Colonic mucosa (tissue), 4 donors: ENCODE data around the gene ARCN1. TPM values are rescaled to one million over a fixed set of nuclear protein-coding genes. Genes with fewer than 3 reads are reported as not detected.

Experiments used
- DNase-seq: peaks from one replicate; pipeline ENCODE4 v3.0.0-alpha.2; 2020
- H3K27ac ChIP-seq: fragments of 200-600 bp; one replicate; pipeline ENCODE4 v1.8.0; 2021
- H3K27me3 ChIP-seq: fragments of 200-600 bp; one replicate; pipeline ENCODE4 v1.8.0; 2021
- H3K36me3 ChIP-seq: fragments of 200-600 bp; one replicate; pipeline ENCODE4 v1.8.0; 2021
- H3K4me1 ChIP-seq: fragments of 200-600 bp; one replicate; pipeline ENCODE4 v1.8.0; 2021; ENCODE audit warnings: mild to moderate bottlenecking
- H3K4me3 ChIP-seq: fragments of 200-600 bp; one replicate; pipeline ENCODE4 v1.8.0; 2021
- H3K9ac ChIP-seq, 2 donors: one replicate each; pipeline ENCODE4 v1.7.0; 2013; ENCODE audit warnings: control low read depth in 2 of 2, low read depth in 2 of 2, low read length in 2 of 2
- H3K9me3 ChIP-seq: fragments of 200-600 bp; one replicate; pipeline ENCODE4 v1.8.0; 2021
- intact Hi-C: fragments of 100-400 bp; cut with DNase I; formaldehyde crosslinking; loops from one replicate; pipeline ENCODE4 v1.14.1; 2022
- total RNA-seq, 2 donors: library from RNA; stranded (reverse); fragmentation: NEBNext Ultra II Directional in 1 of 2; extraction: Animal tissue kit (Norgen Biotek cat#: 25700) in 1 of 2; gene quantifications; one replicate each; pipeline ENCODE4 v1.2.1, GENCODE V29; 2021
- TF ChIP-seq, protein P1 (sequence below): fragments of 200-600 bp; IDR thresholded peaks from one replicate; pipeline ENCODE4 v1.8.0; 2022; ENCODE audit warnings: antibody characterized with exemption, mild to moderate bottlenecking
- donor health status: healthy.
- donor health status: DM: no; HTN: no; CAD: no.
- donor health status: DM: no; HTN: no; CAD: no.

The ARCN1 gene
- total RNA-seq, 2 donors from 2014 or later: 151 to 171 TPM

DNA sequence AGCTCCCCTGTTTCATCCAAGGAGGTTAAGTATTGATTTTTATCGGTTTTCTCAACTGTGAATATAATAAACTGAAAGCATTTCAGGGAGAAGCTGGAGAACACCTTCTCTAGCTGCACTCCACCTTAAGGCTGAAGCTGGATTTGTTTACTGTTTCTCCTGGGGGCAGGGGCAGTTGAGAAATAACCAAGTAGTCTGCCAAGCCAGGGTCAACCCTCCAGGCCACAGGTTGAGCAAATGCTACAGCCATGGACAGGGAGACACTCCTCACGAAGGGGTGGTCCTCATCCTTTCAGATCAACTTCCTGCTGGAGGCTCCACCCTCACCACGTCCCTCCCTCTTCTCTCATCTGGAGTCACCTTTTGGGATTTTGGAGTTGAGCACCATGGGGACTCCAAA is 45.1 kb upstream of the ARCN1 start, which contains the start of gene TTC36:
TTC36 (plus strand) TSS at position 366 of the 400 bp plus-strand sequence; CDS start at position 387, 21 bp downstream.
- no peak for DNase-seq
- no peaks in the 10 kb centered on the region for H3K27me3 ChIP-seq
- intact Hi-C loops: no loop called here
- no peak within 1 kb of the TSS for H3K9ac ChIP-seq
- H3K27ac ChIP-seq: no peak within 1 kb of the TSS
- no peaks in the 10 kb centered on the region for H3K36me3 ChIP-seq
- no peak within 1 kb of the TSS for H3K4me3 ChIP-seq
- no peaks in the 10 kb centered on the region for H3K9me3 ChIP-seq
- H3K4me1 ChIP-seq: peaks cover 14% of the 10 kb centered on the region
- TF ChIP-seq, protein P1, sequence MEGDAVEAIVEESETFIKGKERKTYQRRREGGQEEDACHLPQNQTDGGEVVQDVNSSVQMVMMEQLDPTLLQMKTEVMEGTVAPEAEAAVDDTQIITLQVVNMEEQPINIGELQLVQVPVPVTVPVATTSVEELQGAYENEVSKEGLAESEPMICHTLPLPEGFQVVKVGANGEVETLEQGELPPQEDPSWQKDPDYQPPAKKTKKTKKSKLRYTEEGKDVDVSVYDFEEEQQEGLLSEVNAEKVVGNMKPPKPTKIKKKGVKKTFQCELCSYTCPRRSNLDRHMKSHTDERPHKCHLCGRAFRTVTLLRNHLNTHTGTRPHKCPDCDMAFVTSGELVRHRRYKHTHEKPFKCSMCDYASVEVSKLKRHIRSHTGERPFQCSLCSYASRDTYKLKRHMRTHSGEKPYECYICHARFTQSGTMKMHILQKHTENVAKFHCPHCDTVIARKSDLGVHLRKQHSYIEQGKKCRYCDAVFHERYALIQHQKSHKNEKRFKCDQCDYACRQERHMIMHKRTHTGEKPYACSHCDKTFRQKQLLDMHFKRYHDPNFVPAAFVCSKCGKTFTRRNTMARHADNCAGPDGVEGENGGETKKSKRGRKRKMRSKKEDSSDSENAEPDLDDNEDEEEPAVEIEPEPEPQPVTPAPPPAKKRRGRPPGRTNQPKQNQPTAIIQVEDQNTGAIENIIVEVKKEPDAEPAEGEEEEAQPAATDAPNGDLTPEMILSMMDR: no peak

DNA sequence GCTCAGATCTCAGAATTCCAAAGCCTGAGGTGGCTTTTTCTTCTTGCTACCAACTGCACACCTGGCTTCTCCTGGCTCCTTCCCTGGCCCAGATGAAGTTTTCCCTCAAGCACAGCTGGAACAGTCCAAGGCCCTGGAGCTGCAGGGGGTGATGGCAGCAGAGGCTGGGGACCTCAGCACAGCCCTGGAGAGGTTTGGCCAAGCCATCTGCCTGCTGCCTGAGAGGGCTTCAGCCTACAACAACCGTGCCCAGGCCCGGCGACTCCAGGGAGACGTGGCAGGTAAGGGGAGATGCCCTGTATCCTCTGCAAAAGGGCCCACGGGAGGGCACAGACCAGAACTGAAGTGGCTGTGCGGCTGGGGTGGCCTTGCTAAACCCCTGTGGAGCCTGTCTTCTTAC is 43.7 kb upstream of the ARCN1 start:
- Histone ChIP-seq H3K4me3 (no peak overlapping the region), H3K36me3 (no peaks in the 10 kb centered on the region), H3K27me3 (no peaks in the 10 kb centered on the region), H3K27ac (no peak overlapping the region), H3K4me1 (peaks cover 14% of the 10 kb centered on the region), H3K9me3 (no peaks in the 10 kb centered on the region), H3K9ac (no peak overlapping the region)
- DNase-seq: no peak
- TF ChIP-seq, protein P1: no peak
- intact Hi-C loops: no loop called here

DNA sequence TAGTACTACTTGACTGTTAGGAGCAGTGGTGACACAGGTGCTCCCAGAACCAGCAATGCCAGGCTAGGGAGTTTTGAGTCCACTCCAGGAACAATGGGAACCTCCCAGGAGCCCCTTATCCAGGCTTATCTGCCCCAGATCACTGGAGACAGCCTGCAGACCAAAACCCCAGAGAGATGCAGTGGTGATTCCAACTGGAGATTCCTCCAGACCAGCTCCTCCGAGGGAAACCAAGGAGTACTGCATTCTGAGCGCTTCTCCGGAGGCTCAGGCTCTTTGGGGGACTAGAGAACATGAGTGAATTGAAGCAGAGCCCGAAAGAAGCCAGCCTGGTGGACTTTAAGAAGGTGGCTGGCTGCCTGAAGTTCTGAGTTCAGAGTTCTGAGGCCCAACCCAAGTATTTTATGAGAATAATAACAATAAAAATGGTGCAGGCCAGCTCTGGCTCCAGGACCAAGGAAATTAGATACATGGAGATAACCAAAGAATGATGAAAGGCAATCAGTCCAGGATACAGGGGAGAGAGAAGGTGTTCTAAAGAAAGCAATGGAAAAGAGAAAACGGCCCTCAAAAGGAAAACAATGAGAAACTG is 42.5 kb upstream of the ARCN1 start:
- intact Hi-C loops: no loop called here
- TF ChIP-seq, protein P1: no peak
- no peak for DNase-seq
- Histone ChIP-seq H3K4me1 (peaks cover 14% of the 10 kb centered on the region), H3K27me3 (no peaks in the 10 kb centered on the region), H3K9me3 (no peaks in the 10 kb centered on the region), H3K9ac (no peak overlapping the region), H3K36me3 (no peaks in the 10 kb centered on the region), H3K4me3 (no peak overlapping the region), H3K27ac (no peak overlapping the region)

DNA sequence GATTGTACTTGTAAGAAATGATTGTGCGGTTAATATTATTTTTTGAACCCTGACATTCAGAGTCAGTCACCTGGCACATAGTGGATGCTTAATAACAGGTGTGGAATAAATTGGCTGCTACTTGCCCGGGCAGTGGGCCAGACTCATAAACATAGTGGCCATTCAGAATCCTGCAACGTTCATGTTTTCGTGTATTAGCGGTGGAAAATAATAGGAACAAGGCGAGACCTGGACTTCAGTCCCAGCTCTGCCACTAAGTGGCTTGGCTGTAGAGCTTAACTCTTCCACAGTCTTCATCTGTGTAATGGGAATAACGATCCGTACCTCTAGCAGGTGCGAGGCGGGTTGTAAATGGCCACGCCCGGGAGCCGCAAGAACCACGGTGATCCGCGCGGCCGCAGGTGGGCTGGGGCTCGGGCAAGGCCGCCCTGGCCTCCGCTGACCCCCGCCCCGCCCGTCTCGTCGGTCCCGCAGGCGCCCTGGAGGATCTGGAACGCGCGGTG is 42.0 kb upstream of the ARCN1 start:
- Histone ChIP-seq H3K27ac (no peak overlapping the region), H3K27me3 (no peaks in the 10 kb centered on the region), H3K4me1 (peaks cover 14% of the 10 kb centered on the region), H3K36me3 (no peaks in the 10 kb centered on the region), H3K9ac (peak overlapping the region; percentile 51 to 66), H3K4me3 (peak overlapping the region; percentile 77), H3K9me3 (no peaks in the 10 kb centered on the region)
- DNase-seq: peak; percentile 45
- intact Hi-C loops: no loop called here
- TF ChIP-seq, protein P1: no peak

DNA sequence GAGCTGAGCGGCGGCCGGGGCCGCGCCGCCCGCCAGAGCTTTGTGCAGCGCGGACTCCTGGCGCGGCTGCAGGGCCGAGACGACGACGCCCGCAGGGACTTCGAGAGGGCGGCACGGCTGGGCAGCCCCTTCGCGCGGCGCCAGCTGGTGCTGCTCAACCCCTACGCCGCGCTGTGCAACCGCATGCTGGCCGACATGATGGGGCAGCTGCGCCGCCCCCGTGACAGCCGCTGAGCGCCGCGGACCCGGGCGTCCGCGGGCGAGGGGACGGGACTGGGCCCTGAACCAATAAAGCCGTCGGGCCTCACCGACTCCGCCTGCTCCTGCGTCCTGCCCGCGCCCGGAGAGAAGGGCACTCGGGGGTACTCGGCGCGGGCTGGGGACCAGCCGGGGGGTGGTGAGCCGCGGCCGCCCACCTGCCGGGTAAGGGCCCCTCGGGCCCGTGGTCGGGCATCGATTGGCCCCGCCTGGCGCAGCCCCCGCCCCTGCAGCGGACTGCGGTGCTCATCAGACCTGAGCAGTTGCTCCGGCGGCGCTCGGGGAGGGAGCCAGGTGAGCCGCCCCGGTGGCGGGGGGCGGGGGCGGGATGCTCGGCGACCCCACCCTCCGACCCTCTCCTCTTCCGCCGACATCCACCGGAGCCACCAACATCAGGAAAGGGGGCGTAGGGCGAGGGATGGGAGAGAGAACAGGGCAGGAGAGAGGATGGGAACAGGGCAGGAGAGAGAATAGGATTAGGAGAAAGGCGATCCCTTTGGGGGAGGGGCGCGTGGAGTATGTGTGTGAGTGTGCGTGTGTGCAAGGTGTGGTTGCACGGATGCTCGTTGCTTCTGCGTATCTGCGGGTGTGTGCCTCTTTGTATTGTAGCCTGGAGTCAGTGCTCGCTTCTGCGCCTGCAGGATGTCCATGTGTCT is 41.3 kb upstream of the ARCN1 start, which contains the start of gene TMEM25:
TMEM25 (plus strand) TSS at position 510 of the 914 bp plus-strand sequence. CDS start 610 bp downstream, outside the sequence.
- intact Hi-C loops: no loop called here
- Histone ChIP-seq H3K27ac (no peak within 1 kb of the TSS), H3K36me3 (no peaks in the 10 kb centered on the region), H3K4me1 (peaks cover 14% of the 10 kb centered on the region), H3K4me3 (peak within 1 kb of the TSS; percentile 77), H3K9me3 (no peaks in the 10 kb centered on the region), H3K27me3 (no peaks in the 10 kb centered on the region), H3K9ac (peak within 1 kb of the TSS; percentile 55 to 66)
- DNase-seq: peak; percentile 59
- TF ChIP-seq, protein P1: no peak
